H1 (cell line): Measurements from ENCODE around the gene COL6A2.

Experiments
- EZH2 ChIP-seq: fragments of 200-600 bp; sonication (generic); IDR thresholded peaks from 2 replicates; pipeline ENCODE4 v1.7.1; 2012; ENCODE audit warnings: low read depth, mild to moderate bottlenecking, moderate library complexity, low read length, inconsistent platforms; ENCODE audit not compliant: severe bottlenecking
- RBBP5 ChIP-seq: IDR thresholded peaks from 2 replicates; pipeline ENCODE4 v1.7.1; 2012; ENCODE audit warnings: low read depth, mild to moderate bottlenecking, inconsistent platforms, low read length, moderate library complexity, borderline replicate concordance
- TF ChIP-seq, protein P1 (sequence below): IDR thresholded peaks from 2 replicates; pipeline ENCODE4 v1.6.1; 2012; ENCODE audit warnings: inconsistent platforms

- TF ChIP-seq EZH2 (no peak), RBBP5 (no peak)
- TF ChIP-seq, protein P1, sequence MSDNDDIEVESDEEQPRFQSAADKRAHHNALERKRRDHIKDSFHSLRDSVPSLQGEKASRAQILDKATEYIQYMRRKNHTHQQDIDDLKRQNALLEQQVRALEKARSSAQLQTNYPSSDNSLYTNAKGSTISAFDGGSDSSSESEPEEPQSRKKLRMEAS = no peak
These were observed 4.9 kb upstream of the COL6A2 start for GRCh38 chr21:46092811-46093667.
